ENCODE results near the gene CRYBG3.
A peak's percentile ranks its signal among the peaks of the same experiment; 100 is the strongest.
"Not testable (repeated sequence)": the region's sequence is repeated elsewhere in the genome, so short reads cannot be mapped to it uniquely, and the experiment has no call there.

The CRYBG3 gene

DNA sequence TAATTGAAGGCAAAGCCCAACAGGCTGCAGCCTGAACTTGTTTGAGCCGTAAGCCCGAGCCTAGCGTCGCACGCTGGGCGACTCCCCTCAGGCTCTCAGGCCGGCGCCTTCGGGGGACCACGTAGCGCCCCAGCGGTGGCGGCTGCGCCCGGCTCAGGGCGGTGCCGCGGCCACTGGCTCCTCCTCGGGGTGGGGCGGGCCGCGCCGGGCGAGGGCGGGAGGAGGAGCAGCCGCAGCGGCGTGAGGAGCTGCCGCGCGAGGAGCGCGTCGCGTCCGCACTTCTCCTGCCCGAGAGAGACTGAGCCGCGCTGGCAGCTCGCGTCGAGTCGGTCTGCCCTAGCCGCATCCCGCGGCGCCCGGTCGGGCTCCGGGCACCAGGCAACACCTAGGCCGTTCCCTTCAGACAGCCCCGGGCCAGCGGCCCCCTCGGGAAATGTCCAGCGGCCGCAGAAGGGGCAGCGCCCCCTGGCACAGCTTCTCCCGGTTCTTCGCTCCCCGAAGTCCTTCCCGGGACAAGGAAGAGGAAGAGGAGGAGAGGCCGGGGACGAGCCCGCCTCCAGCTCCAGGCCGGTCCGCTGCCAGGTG is at the start of gene CRYBG3:
CRYBG3 (plus strand) TSS at position 238 of the 585 bp plus-strand sequence; CDS start at position 434, 196 bp downstream.
- DNase-seq = peak; percentile 70

DNA sequence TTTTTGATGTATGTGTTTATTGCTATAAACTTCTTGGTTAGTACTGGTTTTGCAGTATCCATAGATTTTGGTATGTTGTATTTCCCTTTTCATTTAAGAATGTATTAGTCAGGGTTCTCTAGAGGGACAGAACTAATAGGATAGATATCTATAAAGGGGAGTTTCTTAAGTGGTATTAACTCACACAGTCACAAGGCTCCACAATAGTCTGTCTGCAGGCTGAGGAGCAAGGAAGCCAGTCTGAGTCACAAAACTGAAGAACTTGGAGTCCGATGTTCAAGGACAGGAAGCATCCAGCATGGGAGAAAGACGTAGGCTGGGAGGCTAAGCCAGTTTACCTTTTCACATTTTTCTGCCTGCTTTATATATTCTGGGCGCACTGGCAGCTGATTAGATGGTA is 48.9 kb upstream of the CRYBG3 start:
- DNase-seq = no peak

DNA sequence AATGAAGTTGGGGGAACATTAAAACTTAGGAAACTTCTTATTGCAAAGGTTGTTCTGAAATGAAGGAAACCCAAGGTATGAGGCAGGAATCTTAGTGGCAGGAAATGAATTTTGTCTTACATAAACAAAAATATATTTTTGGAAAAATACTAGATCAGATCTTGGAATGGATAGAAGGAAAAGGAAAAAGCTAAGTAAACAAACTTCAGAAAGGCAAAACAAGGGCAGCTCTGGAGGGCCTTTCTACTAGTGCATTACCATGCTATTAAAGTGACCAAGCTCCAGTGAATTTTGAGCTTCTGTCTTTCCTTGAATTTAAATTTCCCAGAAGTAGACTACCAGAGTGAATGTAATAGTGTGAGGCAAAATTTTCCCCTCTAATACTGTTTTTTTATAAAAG is 43.7 kb upstream of the CRYBG3 start:
- DNase-seq = no peak

DNA sequence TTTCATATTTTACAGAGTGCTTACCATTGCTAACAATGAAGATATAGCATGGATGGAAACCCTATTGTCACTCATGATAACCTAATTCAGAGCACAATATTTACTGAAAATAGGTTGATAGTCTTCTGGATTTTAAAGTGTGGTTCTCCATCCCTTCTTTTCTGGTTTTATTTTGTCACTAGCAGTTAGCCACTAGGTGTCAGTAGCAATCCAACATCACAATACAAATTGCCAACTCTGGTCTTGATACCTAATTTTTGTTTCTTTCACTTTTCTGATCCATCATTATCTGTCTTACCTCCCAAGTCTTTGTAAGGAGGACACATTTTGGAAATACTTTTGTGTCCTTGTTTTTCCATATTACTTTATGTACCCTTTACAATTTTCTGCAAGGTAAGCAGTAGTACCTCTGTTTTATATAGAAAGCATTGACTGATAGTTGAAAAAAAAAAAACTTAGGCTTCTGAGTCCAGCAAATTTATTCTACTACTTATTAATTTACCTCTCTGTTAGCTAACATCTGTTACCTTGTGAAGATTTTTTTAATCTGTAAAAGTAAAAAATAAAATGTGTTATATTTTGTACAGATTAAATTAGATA is 28.3 kb upstream of the CRYBG3 start:
- DNase-seq = peak; percentile 5

DNA sequence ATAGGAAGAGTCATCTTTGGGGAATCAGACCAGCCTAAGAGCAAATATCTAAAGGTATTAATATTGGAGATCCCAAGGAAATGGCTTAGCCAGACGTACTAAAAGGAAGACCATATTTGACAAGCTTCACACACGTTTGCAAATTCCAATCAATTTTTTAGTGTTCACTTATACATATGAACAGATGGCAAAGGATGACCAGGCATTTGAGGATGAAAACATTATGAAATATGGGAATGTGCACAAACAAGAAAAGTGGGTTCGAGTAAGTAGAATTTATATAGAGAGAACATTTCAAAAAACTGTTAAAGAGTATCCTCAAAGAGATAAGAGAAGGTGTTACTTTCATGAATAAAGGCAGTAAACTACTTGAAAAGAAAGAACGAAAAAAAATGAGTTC is 25.9 kb upstream of the CRYBG3 start:
- no peak for DNase-seq

DNA sequence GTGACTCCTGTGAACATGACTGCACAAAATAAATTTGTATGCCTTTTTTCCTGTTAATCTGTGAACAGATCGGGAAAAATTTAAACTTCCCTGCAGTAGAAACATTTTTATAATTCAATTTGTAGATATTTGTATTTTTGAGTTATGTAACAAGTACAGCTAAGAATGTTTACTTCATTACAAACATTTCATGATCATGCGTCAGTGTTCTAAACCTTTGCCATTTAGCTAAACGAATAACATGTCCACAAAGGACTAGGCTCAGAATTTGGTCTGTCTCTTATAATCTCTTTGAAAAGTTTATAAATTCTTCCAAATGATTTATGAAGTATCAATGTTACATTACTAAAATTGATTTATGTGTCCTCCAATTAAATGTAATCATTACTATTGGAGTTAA is 17.3 kb upstream of the CRYBG3 start:
- no peak for DNase-seq

DNA sequence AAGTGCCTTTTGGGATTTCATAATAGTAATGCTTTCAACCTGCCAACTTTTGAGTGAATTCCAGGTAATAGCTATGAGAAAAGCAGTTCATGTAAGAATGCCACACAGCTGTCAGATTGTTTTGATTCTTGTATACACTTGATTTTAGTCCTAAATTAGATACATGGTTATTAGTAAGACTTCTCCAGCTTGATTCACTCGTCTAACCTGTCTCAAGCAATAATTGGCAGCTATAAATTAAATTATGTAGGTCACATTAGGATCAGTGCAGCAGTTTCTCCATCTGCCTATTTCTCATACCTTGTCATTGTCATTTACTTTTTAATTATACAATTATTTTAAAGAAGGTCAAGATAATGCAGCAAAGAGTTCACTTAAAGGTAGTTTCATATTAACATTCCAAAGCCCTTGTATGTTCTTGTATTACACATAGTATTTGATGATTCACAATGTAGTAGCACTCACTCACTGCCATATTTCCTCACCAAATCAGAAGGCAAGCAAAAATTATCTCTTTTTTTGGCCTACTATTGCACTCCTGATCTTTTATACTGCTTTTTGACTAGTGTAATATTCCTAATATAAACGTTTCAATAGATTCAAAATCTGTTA is 10.9 kb upstream of the CRYBG3 start:
- DNase-seq = no peak

DNA sequence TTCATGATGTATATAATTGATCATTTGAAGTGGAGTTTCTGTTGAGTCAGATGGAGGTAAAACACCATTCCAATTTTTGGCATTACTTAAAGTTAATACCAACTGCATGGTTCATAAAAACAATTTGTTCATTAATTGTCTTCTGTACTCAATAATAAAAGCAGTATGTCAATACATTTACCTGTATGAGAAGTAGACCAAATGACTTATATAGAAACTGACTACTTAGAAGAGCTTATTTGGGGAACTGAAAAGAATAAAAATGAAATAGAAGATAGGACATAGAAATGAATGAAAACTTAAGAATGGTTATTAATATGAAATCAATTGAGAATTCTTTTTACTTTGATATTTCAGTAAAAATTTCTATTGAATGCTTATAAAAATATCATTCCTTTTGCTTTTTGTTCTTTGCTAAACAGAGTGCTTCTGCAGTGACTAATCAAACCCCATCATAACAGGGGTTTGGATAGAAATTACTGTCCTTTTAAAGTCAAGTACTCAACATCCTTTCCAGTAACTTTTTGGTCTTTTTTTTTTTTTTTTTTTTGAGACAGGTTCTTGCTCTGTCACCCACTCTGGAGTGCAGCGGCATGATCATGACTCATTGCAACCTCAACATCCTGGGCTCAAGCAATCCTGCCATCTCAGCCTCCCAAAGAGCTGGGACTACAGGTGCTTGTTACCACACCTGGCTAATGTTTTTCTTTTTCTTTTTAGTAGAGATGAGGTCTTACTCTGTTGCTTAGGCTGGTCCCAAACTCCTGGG is 6.5 kb upstream of the CRYBG3 start:
- no peak for DNase-seq

DNA sequence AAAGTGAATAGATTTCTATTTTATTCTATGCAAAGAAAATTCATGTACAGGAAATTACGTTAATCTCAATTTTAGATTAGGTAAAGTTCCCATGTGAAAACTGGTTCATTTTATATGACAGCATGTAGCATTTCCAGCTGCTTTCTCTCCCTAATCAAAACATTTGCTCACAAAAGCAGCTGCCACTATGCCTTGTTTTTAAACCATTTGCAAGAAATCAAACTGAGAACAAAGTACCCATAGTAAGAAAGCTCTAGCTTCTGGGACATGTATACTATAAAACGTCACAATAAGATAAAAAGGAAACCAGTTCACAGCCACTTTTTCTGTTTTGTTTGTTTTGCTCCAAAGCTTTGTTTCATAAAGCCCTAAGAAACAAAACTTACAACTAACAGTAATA is 5.0 kb upstream of the CRYBG3 start:
- DNase-seq = no peak

DNA sequence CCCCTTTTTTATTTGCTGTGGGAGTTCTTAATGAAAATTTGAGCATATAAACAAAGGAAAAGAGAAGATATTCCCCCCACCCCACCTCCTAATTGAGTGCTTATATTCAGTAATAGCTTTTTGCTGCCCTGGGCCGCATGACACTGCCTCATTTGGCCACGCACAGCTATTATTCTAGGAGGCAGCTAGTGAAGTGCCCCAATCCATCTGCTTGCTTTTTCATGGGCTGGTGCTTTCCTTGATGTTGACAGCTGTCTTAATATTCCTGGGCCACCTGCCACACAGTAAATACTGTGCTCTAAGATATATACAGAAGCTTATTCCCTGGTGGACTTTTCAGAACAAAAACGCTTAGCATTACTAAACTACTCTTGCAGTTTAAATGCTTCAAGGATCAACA is 3.8 kb upstream of the CRYBG3 start:
- peak; percentile 74 for DNase-seq

DNA sequence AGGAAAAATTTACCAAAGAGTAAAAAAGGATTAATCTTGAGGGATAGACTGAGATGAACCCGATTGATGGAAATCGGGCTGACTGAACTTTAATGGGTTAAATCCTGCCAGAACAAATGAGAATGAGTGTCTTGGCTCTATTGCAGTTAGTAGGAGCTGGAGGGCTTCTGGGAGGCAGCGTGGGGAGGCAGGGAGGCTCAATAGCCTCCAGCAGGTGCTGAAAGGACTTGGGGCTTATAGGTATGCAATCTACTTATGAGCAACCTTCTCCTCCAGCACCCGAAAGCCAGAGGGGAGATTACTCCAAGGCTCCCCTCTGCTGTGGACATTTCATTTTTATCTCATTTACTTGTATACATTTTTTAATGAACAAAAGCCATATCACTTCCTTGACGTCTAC is 1.0 kb upstream of the CRYBG3 start:
- no peak for DNase-seq

DNA sequence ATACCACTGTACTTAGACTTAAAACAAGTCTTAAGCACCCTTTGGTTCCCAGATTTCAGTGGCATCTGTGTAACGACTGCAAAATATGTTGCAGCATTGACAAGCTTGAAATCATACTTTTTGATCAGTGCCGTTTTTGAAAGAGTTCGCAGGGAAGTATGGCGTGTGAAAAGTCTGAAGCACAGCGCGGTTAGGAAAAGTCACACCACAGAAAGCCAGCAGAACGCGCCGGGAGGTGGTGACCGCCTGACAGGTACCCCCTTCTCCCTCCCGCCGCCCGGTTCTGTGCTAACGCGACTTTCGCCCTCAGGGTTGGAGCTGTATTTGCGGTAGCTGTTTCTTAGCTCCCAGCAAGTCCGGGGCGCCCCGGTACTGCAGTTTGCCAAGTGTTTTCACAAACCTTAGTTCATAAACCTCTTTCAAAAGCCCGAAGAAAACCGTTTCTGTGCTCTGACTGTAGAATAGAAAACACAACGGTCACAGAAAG is 481 bp upstream of the CRYBG3 start:
- no peak for DNase-seq

DNA sequence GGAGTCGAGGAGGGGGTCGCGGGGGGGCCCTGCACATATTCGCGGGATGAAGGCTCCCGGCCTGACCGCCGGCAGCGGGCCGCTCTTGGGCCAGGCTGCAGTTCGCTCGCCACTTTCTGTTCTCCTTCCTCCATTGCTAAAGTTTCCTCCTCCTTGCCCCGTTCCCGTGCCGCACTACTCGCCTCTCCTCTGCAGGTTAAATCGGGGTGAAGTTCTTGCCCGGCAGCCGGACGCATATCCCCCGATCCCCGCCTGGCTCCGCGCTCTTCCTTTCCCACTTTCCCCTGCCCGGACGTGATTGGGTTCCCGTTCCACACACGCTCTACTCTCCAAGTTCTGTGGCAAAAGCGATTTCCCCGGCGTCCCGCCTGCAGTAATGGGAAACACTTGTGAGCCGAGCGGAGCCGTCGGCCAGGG is 556 bp downstream of the CRYBG3 start:
- no peak for DNase-seq

DNA sequence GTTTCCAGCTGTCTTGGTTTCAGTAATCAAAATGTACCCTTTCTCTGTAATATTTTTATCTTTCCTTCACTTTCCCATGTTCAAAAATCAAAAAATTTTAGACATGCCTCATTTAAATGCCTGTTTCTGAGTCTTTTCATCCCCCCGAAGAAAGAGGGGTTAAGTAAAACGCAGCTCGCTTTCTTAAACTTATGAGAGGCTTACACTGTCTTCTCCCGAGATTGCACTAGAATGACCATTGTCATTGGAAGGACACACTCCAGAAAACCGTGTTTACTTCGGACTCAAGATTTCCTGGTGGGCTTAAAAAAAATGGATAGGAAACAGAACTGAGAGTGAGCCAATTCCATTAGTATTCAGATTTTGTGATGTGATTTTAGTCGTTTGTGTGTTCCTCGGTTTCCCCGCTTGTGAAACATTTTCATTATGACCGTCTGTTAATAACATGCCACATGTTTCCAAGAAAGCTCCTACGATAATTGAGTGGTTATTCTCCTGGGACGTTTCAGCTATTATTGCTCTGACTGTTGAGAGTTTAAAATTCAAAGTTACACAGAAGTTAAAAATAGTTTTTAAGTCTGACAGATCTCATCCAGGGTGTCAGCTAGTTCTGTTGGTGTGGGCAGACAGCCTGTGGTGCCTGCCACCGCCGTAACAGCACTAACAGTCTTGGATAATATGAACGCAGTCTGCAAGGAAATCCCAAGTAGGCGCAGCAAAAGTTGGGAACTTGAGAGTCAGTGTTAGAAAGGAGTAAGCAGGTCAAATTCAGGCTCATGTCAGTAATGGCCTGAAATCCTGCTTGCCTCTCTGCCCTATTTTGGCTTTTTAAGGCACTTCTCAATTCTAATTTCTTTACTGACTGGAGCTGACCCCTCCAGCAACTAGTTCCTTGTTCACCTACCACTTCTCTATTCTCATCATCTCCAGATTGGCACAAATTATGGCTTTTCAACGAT is 1.5 kb downstream of the CRYBG3 start:
- no peak for DNase-seq

DNA sequence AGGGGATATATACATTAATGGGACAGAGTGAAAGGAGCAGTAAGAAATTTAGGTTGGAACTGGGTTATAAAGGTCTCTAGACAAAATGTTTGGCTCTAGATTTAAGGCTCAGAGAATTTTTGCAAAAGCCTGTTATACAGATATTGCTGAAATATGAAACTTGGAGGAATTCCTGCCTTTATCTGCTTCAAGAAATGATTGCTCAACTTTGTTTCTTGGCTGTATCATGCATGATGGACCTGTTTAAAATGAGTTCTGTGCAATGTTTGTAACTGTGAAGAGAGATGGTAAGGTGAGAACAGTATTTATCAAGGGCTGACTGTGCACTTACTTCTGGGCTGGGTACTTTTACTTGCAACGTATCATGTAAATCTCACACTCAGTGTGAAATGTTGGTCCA is 3.3 kb downstream of the CRYBG3 start:
- DNase-seq = no peak

DNA sequence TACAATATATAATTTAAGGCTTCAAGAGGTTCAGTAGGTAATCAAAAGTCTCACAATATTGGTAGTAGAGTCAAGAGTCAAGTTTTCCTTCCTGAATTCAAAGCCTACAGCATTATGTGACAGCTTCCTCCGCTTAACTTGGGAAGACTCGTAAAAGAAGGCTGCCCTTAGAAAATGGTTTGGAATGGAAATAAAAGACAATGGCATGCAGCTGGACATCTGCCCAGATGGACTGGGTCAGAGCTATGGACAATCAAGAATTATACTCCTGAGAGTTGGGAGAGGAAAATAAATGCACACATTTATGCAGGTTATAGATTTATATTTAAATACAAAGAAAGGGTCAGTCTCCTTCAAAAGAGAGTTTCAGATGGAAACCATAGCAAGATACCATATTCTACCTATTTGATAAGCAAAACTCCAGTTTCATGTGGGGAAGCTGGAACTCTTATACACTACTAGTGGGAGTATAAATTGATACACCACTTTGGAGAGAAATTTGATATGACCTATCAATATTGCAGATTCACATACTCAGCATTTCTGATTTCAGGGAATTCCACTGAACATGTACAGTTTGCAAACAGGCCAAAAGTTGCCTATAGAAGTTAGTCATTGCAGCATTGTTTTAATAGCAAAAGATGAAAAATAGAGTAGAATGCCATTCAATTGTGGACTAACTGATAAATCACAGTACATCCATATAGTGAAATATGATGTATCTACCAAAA is 6.1 kb downstream of the CRYBG3 start:
- no peak for DNase-seq

DNA sequence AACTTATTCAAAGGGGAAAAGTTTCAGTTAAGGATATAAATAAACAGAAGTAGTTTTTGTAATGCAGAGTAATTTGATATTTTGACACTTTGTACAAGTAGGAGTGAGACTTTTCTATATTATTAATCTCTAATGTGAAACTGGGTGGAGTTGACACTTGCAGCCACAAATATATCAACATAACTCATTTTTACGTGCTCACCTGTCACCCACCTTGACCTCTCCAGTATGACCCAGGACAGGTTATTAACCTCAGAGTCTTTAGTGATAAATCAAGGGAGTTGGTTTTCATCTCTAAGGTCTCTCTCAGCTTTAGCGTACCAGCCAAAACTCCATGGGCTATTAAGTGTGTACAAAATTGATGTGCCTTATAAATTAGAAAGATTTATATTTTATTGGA is 7.4 kb downstream of the CRYBG3 start:
- no peak for DNase-seq

DNA sequence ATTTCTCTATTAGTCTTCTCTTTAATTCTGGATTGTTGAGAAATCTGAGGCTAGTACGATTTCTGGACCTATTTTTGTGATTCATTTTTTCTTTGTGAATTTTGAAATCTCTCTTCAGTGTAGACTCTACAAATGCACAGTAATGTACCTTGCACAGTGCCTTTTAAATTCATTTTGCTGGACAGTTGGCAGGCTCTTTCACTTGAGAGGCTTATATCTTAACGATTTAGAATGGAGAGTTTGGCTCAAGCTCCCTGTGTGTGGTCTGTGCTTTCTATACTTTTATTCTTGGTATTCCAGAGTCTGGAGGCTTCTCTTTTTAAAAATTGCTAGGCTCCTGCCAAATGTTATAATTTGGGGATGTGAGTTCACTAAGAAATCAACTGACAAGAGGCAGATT is 8.8 kb downstream of the CRYBG3 start:
- DNase-seq = no peak

DNA sequence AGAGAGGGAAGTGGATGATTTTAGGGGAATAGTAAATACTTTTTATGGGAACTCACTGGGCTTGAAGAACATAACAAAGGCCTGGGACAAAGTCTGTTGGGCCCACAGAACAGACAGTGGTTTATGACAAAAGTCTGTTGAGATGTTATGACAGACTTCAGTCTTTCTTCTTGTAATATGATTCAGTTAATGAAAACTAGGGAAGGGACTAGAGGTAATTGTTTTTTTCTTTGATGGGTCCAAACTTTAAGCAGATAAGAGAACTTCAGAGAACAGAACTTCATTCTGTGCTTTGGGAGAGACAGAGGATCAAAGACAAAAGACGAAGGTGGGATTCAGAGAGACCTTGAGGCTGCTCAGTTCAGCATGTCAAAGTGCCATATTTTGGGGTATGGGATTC is 9.3 kb downstream of the CRYBG3 start:
- DNase-seq = no peak

DNA sequence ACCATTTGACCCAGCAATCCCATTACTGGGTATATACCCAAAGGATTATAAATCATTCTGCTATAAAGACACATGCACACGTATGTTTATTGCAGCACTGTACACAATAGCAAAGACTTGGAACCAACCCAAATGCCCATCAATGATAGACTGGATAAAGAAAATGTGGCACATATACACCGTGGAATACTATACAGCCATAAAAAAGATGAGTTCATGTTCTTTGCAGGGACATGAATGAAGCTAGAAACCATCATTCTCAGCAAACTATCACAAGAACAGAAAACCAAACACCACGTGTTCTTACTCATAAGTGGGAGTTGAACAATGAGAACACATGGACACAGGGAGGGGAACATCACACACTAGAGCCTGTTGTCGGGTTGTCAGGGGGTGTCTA is 11.4 kb downstream of the CRYBG3 start:
- DNase-seq = not testable (repeated sequence)

DNA sequence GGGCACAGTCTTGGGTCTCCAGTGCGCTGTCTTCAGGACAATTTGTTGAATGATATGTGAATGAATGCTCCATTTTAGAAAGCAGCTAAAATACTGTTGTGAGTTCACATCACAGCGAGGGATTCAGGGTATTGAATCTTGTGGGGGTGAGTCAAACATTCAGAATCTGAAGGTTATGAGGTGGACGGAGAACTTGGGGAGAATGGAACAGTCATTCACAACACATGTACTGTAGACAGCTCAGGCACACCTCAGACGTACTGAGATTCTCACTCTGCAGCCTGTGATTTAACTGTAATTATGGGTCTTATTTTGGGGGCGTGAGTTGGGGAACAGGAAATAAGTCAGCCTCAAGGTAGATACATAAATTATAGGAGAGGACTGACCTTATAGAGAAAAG is 13.9 kb downstream of the CRYBG3 start:
- no peak for DNase-seq

DNA sequence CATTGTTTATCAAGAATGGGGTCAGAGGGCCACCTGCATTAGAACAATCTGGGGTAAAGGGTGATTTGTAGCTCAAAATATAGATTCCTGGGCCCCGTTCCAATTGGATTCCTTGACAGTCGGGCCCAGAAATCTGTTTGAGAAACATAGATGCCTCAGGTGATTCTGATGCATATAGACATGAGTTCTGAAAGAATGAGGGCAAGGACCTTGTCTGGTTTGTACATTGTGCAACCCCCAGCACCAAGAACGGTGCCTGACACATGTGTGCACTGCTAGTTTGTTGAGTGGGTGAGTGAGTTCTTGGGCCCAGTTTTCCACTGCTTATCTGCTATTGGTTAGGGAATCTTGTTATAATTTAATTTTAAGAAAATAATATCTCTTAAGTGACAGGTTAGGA is 16.6 kb downstream of the CRYBG3 start:
- DNase-seq = no peak
